GM12874 (cell line): ENCODE results near the gene OR2A25.

Source experiments
- CTCF ChIP-seq: IDR thresholded peaks from 2 replicates; pipeline ENCODE4 v1.5.1; 2011; ENCODE audit warnings: low read depth, mild to moderate bottlenecking, control low read depth, low read length, moderate library complexity; ENCODE audit not compliant: insufficient read depth

OR2A25 gene

GRCh38 chr7:144027974-144028373, 41.6 kb upstream of the OR2A25 start:
- no peak for TF ChIP-seq CTCF

- no peak for TF ChIP-seq CTCF
Observed at GRCh38 chr7:144028547-144028946, 41.1 kb upstream of the OR2A25 start.

- no peak for TF ChIP-seq CTCF
Observed at GRCh38 chr7:144032516-144032915, 37.1 kb upstream of the OR2A25 start.

- no peak for TF ChIP-seq CTCF
Observed at GRCh38 chr7:144032985-144033709, 36.5 kb upstream of the OR2A25 start.

GRCh38 chr7:144035385-144035784, 34.2 kb upstream of the OR2A25 start:
- no peak for TF ChIP-seq CTCF

- TF ChIP-seq CTCF, result no peak
Observed at GRCh38 chr7:144036302-144036885, 33.2 kb upstream of the OR2A25 start.

- no peak for TF ChIP-seq CTCF
Observed at GRCh38 chr7:144037414-144038035, 32.1 kb upstream of the OR2A25 start.
